PFSK-1 (cell line): ENCODE results near the gene ITPKB.

Source experiments
- FOXP2 ChIP-seq: optimal IDR thresholded peaks from 2 replicates; pipeline ENCODE3; 2011; ENCODE audit warnings: borderline replicate concordance, control low read depth, inconsistent platforms; ENCODE audit not compliant: insufficient read depth; ENCODE audit errors: extremely low read length, extremely low read depth
- POLR2AphosphoS5 ChIP-seq: IDR thresholded peaks from 2 replicates; pipeline ENCODE4 v1.6.1; 2012; ENCODE audit warnings: low read depth, mild to moderate bottlenecking, control low read depth, low read length, moderate library complexity
- REST ChIP-seq, 2 experiments: IDR thresholded peaks; 2 replicates each; pipeline versions ENCODE4 v1.6.1 to v1.8.0; 2011 to 2012; ENCODE audit warnings: low read depth in 2 of 2, low read length in 2 of 2, control low read depth in 1 of 2, inconsistent platforms in 1 of 2, mild to moderate bottlenecking in 1 of 2, moderate library complexity in 1 of 2; ENCODE audit not compliant: insufficient read depth in 1 of 2
- SIN3A ChIP-seq: IDR thresholded peaks from 2 replicates; pipeline ENCODE4 v1.6.1; 2012; ENCODE audit warnings: mild to moderate bottlenecking, low read length, moderate library complexity, borderline replicate concordance; ENCODE audit not compliant: insufficient read depth
- TAF1 ChIP-seq: IDR thresholded peaks from 2 replicates; pipeline ENCODE4 v1.6.1; 2012; ENCODE audit warnings: low read length, control low read depth, borderline replicate concordance; ENCODE audit not compliant: insufficient read depth

- TF ChIP-seq REST (IDR thresholded peaks at IDR 0.05; ENCODE audit: insufficient read depth in 1 of 2, low read depth in 2 of 2, low read length in 2 of 2) (no peak), TAF1 (no peak), POLR2AphosphoS5 (no peak), SIN3A (no peak), FOXP2 (no peak)
Measured at GRCh38 chr1:226632922-226633351, 106.1 kb downstream of the ITPKB start.
